GM19397 (cell line): ENCODE measurements around the gene PRR20G.
"Not testable (repeated sequence)": the region's sequence is repeated elsewhere in the genome, so short reads cannot be mapped to it uniquely, and the experiment has no call there.

Experiments
- ATAC-seq: cut with Tn5 transposase; IDR thresholded peaks from one replicate; pipeline ENCODE4 v1.9.1; 2021; ENCODE audit warnings: mild to moderate bottlenecking, moderate library complexity; ENCODE audit not compliant: unreplicated experiment

PRR20G gene

DNA sequence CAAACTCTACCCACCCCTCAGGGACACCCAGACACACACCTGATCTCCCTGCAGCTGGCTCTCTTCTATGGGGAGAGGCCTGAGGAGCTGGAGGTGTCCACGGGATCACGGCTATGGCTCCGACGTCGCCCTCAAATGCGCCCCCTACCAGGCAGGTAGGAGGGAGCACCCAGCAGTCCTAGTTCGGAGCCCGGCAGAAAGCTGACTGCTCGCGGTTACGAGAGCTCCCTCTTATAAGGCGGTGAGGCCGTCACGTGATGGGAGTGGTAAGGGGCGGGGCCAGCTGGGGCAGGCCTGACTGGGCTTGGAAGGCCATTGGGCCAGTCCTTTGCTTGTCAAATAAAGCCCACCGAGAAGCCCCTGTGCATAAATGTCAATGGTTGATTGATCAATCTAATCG is at the start of gene PRR20G:
Gene PRR20G, minus strand, starts transcription at position 207 of the 400 bp plus-strand sequence. CDS start 681 bp downstream, outside the sequence.
- ATAC-seq = no peak

DNA sequence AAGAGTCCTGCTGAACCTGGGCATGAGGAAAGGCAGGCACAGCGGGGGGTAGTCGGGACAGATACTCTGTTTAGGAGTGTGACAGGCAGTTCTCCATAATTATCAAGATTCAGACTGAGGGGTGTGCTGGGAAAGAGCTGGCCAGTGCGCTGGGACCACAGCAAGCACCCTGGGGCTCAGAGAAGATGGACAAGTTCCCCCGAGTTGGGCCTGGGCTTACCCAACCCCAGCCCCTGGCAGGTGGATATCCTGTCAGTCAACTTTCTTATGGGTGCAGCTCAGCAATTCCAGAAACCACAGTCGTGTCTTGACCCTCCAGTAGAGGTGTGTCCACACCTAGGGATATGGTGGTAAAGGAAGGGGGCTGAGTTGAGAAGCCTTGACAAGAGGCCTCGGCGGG is 49.2 kb upstream of the PRR20G start:
- no peak for ATAC-seq

DNA sequence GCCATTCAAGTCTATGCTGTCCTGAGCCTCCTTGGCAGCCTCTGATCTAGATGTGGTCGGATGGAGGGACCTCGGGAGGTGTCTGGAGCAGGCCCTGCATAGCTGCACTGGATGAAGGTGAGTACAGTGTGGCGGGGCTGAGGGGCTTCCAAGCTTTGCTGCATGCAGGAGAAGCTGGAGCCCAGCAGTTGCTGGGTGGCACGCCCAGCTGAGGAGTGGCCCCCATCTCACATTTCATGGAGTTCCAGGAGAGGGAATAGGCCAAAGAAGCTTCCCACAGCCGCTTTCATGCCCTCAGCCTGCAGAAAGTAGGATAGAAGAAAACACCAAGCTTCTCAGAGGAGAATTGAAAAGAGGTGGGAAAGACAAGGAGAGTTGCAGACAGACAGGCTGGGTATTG is 48.3 kb upstream of the PRR20G start:
- no peak for ATAC-seq

DNA sequence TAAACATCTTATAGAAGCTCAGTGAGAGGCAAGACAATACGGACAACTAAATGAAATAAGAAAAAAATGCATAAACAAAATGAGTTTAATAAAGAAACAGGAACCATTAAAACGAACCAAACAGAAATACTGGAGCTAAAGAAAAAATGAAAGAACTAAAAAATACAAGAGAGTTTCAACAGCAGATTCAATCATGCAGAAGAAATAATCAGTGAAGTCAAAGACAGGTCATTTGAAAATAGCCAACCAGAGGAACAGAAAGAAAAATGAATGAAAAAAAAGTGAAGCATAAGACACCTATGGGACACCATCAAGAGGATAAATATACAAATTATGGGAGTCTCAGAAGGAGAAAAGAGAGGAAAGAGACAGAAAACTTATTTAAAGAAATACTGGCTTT is 42.5 kb upstream of the PRR20G start:
- no peak for ATAC-seq

DNA sequence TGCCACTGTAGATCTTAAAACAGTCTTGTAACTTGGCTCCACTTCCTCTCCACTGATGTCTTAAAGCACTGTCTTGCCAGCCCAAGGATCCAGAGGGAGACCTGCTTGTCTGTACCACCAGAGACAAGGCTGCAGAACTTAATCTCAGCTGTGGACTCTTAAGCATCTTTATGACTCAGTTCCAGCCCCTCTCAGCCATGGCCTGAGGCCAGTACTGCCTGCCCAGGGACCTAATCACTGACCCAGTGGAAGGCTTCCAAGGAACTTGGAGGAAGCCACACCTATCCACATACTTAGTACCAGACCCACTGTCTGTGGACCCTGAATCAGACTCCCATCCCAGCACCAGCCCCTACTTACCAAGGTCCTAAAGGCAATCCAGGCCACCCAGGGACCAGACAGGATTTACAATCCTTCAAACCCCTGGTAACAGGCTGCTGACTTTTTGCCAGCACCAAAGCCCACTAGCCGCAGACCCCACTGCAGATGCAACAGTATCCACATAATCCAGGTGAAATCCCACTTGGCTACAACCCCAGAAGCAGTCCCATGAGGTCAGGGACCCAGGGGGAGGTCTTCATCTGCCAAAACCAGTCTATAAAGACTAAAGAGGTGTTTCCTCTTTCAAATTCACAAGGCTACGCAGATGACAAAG is 41.9 kb upstream of the PRR20G start:
- no peak for ATAC-seq

DNA sequence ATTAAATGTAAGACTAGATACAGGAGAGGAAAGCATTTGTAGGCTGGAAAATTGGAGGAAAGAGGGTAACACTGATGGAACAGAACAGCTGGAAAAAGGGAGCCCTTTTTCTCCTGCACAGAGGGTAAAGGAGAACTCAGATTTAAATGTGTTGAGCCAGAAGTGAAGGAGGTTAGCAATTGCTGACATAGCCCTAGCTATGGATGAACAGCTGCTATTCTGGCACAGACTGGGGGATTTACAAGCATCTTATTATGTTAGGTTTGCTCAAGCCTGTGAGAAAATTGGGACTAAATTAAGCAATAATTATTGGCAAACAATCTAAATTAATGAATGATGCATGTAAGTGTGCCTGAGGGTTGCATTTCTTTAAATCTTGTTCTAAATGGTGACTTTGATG is 40.6 kb upstream of the PRR20G start:
- ATAC-seq = no peak

DNA sequence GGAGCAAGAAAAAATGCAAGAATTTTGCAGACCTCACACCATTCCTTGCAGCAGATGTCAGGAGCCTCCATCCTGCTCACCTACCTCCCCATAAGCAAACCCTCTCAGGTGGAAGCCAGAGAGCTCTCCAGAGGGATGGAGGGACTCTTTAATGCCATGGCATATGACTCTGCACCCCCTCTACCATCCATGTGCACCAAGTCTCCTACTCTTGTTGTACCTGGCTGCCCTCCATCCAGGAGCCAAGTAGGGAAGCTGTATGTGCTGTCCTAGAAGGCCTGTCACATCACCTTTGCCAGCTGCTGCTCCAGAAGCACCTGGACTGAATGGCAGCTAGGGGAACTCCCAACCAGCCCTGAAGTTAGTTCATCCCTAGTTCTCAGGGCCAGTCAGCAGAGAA is 38.5 kb upstream of the PRR20G start:
- ATAC-seq = no peak

DNA sequence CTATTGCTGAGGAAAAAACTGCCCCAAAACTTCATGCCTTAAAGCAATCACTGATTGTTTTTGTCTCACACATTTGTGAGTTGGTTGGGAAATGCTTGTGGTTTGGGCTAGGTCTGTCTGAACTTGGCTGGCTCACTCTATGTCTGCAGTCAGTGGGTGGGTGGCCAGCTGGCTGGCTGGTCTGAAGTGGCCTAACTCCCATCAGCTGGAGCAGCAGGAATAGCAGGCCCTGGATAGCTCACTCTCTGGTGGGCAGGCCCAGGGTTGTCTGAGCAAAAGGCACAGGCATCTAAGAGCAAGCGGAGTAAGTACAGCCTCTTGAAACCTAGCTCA is 37.7 kb upstream of the PRR20G start:
- no peak for ATAC-seq

DNA sequence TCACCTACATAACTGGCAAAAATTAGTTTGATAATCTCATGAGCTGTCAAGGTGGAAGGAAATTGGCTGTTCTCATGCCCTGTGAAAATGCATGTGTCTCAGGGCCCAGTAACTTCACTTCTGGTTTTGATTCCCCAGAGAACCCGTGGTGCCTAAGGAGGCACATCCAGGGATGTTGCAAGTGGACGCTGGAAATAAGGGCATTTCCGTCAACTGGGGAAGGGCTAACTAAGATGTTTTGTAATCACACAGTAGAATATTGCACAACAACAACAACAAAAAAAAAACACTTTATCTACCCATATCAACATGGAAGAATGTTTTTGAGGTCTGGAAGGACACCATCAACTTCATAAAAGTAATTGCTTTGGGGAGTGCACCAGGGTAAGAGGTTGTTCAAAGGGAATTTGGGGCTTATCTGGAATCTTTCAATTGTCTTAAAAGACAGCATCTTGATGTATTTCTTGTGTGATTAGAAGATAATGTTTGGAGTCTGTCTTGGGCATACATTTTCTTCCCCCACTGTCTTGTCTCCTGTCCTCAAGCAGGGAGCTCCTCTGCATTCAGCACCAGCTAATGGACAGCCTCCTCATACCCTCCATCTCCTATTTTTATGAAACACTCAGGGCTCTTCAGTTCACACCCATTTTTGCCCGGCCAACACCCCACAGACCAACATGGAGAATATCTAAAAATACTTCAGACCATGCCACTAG is 37.2 kb upstream of the PRR20G start:
- no peak for ATAC-seq

DNA sequence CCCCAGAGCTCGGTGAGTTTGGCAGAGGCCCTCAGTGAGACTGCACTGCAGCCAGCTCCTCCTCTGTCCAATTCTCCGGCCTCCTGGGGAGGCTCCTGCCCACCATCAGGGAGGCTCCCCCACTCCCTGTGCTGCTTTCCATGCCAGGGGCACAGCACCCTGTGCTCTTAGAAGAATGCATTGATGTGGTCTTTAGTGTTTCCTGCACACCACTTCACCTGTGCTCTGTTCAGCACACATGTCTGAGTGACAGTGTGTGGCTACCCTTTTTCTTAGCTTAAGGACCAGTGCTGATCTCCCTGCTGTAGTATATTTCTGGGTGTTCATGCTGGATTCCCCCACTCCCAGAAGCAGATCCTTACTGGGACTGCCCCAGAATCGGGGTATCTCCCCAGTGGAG is 36.2 kb upstream of the PRR20G start:
- no peak for ATAC-seq

DNA sequence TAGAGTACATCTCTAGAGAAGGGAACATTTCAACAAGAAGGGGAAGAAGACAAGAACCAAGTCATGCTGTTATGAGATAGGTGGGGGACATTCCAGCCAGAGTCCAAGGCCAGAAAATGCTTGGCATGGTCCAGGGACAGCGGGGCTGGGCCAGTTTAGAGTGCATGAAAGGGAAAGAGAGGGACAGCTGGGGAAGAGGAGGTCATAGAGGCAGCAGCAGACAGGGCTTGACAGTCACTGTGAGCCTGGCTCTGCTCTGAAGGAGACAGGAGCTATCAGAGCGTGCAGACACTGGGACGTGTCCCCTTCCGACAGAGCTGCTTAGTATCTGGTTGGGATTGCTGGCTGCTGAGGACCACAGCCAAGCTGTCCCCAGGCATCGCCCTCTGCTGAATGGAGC is 35.7 kb upstream of the PRR20G start:
- no peak for ATAC-seq

DNA sequence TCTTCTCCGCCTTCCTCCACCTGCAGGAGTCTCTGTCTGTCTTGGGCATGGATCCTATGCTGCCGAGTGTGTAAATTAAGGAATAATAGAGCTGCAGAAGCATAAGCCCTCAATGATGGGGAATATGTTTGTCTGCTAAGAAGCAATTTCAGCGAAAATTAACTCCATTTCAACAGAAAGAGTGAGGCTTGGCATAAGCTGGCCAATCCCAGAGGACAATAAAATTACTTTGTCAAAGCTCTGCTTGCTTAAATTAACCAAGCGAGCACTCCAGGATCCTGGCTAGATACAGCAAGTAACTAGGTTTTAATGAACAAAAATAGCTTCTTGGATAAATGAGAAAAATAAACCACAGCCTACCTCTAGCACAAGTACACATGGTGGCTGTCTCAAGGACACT is 33.5 kb upstream of the PRR20G start:
- ATAC-seq = no peak

DNA sequence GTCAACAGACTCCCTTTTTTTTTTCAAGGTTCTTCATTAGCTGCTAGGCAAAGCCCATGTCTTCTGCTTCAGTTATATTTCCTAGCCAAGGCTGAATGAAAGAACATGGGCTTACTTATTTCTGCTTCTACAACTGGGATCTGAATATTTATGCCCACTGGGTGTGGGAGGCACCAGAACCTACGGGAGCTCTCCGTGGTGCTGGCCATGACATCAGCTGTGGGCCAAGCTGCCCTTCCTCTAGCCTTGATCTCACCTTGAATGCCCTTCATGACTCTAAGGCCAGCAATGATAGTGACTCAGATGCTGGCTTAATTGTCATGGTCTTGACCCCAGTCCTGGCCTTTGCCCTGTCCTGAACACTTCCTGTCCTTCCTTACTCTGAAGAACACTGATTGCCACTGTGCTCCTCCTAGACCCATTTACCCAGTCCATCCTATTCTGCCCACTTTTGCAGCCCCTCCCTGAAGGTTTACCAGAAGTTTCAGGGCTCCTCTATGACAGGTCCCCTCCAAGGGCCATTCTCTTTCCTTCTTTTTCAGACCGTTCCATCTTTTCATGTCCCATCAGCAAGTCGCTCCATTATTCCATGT is 32.8 kb upstream of the PRR20G start:
- ATAC-seq = no peak

DNA sequence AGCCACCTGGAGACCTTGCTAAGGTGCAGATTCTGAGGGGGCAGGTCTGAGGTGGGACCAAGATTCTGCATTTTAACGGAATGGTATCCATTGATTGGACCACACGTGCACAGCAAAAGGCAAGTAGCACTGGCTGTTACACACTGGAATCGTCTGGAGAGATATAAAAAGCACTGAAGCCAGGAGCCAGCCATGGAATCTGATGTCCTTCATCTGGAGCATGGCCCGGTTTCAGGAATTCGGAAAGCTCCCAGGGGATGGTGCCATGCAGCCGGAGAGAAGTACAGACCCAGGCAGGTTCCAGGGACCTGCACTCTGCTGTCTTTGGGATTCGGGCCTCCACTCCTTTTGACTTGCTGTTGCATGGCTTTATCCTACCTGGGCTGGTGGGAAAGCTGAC is 28.8 kb upstream of the PRR20G start:
- ATAC-seq = no peak

DNA sequence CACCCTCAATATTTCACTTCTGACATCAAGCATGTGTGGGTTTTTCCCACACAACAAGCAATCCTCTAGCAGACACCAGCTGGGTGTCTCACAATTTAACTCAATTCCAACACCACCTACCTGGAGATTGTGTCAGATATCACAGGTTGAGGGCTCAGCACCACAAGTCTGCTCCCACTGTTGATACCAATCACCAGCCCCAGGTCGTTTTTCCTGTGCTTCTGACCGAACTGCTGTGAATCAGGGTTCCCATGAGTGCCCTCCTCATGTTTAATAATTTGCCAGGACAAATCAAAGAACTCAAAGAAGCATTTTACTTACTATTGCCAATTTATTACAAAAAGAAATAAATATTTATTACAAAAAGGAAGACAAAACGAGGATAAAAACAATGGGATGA is 25.0 kb upstream of the PRR20G start:
- ATAC-seq = no peak

DNA sequence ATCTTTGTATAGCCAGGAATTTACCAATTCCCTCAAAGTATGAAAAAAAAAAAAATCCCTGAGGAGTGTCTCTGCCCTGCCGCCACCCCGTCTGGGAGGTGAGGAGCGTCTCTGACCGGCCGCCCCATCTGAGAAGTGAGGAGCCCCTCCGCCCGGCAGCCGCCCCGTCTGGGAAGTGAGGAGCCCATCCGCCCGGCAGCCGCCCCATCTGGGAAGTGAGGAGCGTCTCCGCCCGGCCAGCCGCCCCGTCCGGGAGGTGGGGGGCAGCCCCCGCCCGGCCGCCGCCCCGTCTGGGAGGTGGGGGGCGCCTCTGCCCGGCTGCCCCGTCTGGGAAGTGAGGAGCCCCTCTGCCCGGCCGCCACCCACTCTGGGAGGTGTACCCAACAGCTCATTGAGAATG is 21.0 kb upstream of the PRR20G start:
- ATAC-seq = not testable (repeated sequence)

DNA sequence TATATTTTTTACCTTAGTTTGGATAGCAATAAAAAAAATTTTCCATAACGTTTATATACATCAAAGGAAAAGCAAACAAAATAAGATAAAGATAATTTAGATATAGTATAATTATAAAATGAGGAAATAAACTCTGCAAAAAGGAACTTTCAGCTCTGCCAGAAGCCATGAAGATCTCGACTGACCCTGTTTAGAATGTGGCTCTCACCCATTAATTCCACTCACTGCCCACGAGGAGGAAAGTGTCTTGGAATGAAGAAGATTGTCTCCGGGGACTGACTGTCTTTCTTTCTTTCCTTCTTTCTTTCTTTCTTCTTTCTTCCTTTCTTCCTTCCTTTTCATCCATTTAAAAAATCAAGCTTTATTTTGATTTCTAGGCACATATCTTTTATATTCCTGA is 20.1 kb upstream of the PRR20G start:
- ATAC-seq = no peak

DNA sequence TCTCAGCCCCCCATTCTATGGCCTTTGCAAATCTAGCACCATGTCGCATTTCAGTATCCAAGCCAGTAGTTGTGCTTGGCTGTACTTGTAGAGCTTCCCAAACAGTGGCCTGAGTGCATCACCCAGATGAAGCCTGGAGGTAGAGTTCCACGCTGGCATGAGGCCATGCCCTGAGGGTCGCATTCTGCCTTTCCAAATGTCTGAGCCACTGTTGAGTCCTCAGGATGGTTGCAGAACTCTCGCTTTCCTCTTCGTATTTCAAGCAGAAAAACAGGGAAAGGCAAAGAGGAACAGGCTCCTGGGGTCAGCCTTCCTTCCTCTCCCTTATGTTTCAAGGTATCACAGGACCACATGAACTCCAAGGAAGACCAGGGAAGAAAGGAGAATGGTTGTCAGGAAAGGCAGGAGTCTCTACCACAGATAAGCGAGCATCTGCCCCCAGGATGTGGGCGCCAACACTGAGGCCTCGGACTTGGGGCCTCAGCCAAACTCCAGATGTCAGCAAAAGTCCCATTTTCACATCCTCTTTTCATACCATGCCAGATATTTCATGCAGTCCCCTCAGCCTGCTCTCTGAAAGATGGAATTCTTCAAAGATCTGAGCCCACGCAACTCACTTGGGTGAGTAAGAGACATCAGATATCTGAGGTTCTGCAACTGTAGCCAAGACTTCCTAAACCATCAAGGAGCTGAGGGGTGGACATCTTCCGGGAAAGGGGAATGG is 19.4 kb upstream of the PRR20G start:
- ATAC-seq = no peak

DNA sequence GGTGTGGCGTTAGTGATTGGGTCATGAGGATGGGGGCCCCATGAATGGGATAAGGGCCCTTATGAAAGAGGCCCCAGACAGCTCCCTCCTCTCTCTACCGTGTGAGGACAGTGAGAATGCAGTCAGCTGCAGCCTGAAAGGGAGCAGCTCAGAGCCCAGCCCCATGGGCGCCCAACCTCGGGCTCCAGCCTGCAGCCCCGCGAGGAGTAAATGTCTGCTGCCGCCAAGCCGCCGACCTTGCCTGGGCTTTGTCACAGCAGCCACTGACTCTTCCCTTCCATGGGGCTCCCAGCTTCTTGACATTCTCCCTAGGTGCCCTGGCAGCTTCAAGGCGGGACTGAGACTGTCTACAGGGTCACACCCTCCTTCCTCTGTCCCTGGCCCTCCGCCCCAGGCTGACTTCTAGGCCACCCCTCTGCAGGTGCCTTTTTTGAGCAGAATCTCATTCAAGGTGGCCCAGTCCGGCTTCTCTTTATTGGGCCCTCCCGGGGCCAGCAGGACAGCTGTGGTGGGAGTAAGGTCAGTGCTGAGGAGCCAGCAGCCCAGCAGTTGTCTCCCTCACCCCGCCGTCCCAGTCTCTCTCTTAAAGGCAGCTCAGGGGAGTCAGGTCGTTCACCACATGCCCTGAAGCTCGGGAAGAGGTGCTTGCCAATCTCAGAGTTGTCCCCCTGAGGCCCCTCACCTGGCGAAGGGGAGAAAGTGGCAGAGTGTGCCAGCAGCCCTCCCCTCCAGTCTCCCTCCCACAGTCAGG is 18.7 kb upstream of the PRR20G start:
- ATAC-seq = no peak

DNA sequence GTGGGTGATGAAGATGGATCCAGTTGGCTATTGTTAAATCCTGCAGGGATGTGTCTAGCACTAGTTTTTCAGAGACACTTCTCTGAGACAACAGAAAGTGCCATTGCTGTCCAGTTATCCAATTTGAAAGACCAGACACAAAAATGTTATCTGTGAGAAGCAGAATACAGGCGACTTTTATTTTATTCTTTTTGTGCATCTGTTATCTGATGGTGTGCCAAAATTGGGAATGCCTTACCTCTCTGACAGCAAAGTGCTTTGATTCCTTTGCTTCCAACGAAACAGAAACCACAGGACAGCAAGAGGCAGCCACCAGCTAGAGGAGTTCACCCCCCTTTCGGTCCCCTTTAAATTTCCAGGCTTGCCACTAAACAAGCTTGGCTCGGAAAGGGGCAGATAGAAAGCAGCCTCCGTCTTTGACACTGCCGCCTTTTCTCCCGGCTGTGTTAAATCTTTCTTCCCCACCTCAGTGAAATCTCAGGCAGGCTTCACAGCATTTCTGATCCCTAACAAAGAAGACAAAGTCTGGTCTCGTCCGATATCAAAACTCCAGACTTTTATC is 17.7 kb upstream of the PRR20G start:
- ATAC-seq = no peak
